GM18907 (cell line): ENCODE data around the gene WDR91.
"Not testable (repeated sequence)": the region's sequence is repeated elsewhere in the genome, so short reads cannot be mapped to it uniquely, and the experiment has no call there.

Experiments used
- ATAC-seq: cut with Tn5 transposase; IDR thresholded peaks from one replicate; pipeline ENCODE4 v1.9.1; 2021; ENCODE audit warnings: mild to moderate bottlenecking, moderate library complexity; ENCODE audit not compliant: unreplicated experiment

The WDR91 gene

GRCh38 chr7:135234095-135234494 is 22.8 kb upstream of the WDR91 start:
- not testable (repeated sequence) for ATAC-seq

DNA sequence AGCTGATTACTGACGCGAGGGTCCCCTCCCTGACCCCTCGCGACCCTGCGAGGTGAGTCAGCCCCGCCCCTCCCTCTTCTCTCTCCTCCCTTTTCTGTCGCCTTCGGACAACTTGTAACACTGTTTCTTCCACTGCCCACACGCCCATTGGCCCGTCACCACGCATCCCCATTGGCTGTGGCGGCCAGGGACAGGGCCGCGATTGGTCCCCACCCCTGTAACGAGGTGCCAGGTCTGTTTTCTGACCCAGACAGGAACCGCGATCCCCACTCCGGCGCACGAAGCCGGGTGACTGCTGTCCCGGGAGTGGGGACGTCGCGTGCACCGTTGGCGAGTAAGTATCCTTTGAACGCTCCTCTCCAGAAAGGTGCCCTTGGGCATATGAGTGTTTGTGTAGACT is 22.2 kb upstream of the WDR91 start, which contains the start of gene STRA8:
STRA8 (plus strand) TSS at position 269 of the 400 bp plus-strand sequence. CDS start 6,687 bp downstream, outside the sequence.
- no peak for ATAC-seq

- ATAC-seq = no peak
Observed at GRCh38 chr7:135232720-135233119, 21.4 kb upstream of the WDR91 start.

DNA sequence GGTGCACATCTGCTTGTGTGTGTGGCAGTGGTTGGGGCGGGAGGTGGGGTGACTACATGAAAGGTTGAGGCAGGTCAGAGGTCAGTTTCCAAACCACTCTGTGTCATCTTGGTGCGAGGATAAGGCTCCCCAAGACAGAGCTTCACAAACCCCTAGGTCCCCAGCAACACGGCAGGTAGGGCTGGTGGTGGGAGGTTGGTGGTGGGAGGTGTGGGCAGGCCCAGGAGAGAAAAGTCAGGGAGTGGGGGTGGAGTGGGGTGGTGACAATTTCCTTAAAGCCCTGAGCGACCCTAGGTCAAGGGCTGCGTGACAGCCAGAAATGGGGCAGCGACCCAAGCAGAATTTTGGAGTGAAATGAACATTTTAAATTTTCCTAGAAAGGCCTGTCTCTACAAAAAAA is 20.8 kb upstream of the WDR91 start:
- ATAC-seq = no peak

DNA sequence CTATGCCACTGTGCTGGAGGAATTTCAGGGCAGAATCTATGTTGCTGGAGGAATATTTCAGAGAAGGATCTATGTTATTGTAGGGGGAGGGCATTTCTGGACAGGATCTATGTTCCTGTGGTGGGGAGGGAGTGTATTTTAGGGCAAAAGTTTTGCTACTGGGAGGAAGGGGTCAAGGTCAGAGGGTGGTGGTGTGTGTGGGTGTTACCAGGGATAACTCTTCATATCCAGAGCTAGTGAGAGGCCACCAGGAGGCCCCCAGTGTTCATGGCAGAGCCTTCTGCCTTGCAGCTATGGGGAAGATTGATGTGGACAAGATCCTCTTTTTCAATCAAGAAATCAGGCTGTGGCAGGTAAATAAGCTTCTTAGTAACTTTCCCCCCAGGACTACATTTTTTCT is 20.4 kb upstream of the WDR91 start:
- no peak for ATAC-seq

DNA sequence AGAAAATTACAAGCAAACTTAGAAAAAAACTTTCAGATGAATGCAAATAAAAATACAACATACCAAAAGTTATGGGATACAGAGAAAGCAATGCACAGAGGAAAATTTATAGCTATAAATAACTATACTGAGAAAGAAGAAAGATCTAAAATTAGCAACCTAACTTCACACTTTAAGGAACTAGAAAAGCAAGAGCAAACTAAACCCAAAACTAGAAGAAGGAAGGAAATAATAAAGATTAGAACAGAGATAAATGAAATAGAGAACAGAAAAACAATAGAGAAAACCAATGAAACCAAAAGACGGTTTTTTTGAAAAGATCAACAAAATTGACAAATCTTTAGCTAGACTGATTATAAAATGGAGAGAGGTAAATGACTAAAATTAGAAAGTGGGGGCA is 12.7 kb upstream of the WDR91 start:
- ATAC-seq = no peak

DNA sequence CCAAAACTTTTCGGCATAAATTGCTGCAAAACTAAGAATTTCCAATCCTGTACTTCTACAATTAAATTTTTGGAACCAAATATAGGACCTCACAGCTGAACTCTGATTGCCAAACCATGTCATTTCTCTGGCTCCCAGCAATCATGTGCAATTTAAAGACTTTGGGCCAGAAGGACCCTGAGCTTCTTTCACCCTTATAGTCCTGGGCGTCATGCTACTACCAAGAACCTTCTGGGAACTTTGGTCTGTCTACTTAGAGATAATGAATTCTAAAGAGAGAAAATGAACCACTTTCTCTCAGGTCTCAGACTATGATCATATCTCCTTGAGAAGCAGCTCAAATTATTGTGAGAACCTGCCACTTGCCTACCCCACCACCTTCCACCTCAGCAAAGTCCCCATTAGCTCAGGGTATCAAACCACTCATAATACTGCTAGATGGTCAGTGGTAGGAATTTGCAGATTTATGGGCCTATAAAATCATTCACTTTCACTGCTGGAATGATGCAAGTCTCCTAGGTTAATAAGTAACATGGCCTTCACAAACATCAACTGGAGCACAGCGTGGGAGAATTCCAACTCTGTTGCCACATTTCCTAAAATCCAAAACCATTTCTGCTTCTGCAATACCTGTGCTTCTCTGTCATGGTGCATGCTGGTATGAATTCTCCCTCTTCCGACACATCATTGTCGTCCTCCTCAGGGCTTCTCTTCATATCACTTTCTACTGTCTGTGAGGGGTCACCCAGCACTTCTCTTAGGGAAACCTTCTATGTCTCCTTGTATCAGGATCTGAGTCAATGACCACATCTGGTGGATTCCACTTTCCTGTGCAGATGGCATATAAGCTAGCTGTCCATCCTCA is 6.6 kb upstream of the WDR91 start:
- ATAC-seq = no peak

GRCh38 chr7:135215698-135216097 is 4.4 kb upstream of the WDR91 start:
- ATAC-seq = no peak

GRCh38 chr7:135215180-135215579 is 3.9 kb upstream of the WDR91 start:
- ATAC-seq = no peak

DNA sequence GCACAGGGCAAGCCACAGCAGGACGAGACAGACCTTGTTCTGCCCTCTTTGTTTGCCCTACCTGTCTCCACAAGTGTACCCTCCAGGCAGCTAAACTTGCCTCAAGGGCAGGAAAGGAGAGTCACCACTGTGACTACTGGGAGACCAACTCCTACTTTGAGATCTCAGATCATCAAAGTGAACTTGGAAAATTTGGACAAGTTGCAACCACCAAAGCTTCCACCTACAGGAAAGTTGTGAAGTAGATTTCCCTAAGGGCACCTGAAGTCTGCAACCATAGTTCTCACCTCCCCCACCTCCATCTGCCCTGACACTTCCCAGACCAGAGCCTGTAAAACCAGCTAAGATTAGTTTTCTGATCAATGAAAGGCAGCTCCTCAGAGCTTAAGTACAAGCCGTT is 2.5 kb upstream of the WDR91 start:
- ATAC-seq = no peak

- not testable (repeated sequence) for ATAC-seq
Observed at GRCh38 chr7:135211946-135212685, 790 bp upstream of the WDR91 start.

DNA sequence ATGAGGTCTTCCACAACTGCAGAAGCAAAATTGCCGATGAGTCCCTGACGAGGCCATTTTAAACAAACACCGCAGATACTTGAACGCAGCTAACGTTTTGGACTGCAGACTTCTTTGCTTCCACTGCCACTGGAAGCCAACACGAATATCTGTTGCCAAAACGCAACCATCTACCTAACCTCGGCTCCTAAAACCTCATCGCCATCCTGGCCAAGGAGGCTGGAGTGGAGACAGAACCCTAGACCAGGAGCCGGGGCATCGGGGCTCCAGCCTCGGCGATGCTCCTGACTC is 493 bp downstream of the WDR91 start:
- ATAC-seq = peak; percentile 3

- no peak for ATAC-seq
Observed at GRCh38 chr7:135209225-135209834, 2.0 kb downstream of the WDR91 start.

GRCh38 chr7:135208102-135208793 is 3.1 kb downstream of the WDR91 start:
- no peak for ATAC-seq

DNA sequence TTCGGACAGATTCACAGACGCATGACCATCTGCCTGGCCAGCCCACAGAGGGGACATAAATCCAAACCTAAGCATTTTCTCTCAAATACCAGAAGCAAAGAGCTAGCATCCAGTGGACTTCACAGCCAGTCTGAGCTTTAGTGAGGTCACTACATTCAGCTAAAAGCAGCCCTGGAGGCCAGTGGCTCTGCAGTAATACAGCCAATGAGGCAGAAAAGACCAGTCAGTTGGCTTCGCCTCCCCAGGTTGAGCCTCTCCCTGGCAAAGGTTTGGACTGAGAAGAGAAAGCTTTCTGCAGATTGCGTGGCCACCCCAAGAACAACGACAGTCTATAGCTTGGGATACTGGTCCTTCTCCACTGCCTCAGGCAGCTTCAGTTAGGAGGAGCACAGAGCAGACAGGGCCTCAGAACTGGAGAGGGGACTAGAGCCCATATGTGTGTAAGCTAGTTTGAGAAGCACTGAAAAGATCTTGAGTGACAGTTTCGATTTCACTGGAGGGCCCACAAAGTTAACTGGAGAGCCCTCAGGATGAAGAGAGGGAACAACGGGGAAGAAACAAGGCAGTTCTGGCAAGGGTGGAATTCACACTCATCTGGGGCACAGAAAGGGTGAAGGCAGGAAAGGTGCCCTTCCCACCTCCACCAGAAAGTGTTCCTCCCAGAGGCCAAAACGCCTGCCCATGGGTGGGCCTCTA is 3.8 kb downstream of the WDR91 start:
- ATAC-seq = peak; percentile 15

- ATAC-seq = peak; percentile 27
Observed at GRCh38 chr7:135206941-135207391, 4.4 kb downstream of the WDR91 start.

- no peak for ATAC-seq
Observed at GRCh38 chr7:135205850-135206249, 5.5 kb downstream of the WDR91 start.

- no peak for ATAC-seq
Observed at GRCh38 chr7:135204876-135205275, 6.5 kb downstream of the WDR91 start.

DNA sequence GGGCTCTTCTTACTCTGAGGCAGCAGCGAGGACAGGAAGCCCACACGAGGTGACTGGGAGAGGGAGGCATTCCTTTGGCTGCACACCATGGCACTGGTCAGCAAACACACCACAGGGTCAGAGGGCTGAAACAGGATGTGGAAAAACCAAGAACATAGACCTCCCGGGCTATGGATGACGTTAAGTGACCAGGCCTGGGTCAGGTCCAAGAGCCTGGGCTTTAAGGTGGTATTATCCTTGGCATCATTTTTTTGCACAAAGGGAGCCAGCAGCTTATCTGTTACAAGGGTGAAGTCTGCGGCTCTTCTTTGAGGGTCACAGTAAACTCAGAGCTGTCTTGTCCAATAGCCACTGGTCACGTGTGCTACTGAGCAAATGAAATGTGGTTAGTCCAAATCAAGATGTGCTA is 7.0 kb downstream of the WDR91 start:
- no peak for ATAC-seq

DNA sequence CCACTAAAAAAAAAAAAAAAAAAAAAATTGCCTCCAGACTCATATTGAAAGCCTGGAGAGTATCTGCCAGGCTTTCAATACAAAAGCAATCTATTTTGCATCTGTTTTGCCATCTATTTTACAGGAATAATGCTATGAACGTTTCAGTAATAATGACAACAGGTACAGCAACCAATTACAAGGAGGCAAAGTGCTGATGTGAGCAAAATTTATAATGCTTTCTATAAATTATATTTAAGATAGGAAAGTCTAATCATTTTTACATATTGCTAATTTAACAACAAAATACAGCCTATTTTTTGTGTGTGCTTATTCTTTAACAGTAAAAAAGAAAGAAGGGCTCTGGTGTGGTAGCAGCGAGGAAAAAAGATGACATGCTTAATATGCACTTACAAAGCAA is 10.0 kb downstream of the WDR91 start:
- no peak for ATAC-seq
